NCI-H345 treated with DMSO at 0.1 percent for 48 hours (cell line): ENCODE results near the gene SEPTIN5.
"Not testable (repeated sequence)": the region's sequence is repeated elsewhere in the genome, so short reads cannot be mapped to it uniquely, and the experiment has no call there.

Source experiments
- DNase-seq: peaks from one replicate; lab custom pipeline; 2025; ENCODE audit not compliant: unreplicated experiment; lab: John Stamatoyannopoulos, UW

Gene SEPTIN5

DNA sequence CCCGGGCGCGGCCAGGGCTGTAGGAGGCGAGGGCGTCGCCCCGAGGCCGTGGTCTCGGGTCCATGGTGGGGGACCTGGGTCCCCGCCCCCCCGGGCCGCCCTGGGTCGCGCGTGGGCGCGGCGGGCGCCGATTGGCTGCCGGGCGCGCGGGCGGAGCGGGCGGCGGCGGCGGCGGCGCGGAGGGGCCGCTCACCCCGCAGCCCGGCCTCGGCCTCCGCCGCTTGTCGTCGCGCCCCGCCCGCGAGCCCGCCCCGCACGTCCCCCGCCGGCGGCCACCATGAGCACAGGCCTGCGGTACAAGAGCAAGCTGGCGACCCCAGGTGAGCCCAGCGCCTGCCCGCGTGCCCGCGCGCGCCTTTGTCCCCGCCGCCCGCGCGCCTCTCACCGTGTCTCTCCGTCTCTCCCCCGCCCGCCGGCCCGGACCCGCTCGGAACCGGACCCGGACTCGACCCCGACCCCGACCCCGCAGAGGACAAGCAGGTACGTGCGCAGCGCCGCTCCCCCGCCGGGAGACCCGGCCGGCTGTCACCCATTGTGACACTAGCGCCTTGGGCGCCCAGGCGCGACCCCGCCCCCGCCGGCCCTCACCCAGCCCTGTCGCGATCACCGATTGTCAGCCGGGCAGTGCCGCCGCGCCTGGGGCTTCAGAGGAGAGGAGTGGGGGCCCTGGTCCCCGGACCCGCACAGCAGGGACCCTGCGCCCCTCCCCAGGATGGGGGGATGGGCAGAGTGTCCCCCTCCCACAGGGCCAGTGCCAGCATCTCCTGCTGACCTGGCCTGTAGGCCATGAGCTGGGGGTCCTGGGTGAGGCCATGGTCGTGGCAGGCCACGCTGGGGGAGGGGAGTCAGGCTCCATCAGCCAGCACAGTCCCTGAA lies at the start of gene SEPTIN5:
Gene SEPTIN5, plus strand, starts transcription at position 192 of the 876 bp plus-strand sequence. Its CDS starts 86 bp downstream, at position 278.
- DNase-seq: no peak

DNA sequence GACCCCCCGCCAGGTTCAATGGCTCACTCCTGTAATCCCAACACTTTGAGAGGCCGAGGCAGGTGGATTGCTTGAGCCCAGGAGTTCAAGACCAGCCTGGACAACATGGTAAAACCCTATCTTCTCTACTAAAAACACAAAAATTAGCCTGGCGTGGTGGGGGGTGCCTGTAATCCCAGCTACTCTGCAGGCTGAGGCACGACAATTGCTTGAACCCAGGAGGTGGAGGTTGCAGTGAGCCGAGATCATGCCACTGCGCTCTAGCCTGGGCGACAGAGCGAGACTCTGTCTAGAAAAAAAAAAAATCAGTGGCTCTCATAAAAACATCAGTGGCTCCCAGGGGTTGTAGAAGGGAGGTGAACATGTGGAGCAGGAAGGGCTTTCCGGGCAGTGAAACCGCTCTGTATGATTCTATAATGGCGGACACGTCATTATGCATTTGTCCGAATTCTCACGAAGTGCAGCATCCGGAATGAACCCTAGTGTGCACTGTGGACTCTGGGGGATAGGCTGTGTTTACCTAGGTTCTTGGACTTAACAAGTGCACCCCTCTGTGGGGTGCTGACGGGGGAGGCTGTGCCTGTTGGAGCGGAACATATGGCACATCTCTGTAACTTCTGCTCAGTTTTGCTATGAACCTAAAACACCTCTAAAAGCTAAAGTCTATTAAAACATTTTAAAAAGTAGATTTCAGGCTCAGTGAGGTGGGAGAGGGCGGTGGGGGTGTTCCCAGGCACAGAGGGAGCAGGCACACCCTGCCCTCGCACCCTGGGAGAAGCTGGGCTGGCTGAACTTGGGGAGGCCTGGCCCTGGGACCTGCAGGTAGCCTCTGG lies 49.1 kb upstream of the SEPTIN5 start:
- no peak for DNase-seq

DNA sequence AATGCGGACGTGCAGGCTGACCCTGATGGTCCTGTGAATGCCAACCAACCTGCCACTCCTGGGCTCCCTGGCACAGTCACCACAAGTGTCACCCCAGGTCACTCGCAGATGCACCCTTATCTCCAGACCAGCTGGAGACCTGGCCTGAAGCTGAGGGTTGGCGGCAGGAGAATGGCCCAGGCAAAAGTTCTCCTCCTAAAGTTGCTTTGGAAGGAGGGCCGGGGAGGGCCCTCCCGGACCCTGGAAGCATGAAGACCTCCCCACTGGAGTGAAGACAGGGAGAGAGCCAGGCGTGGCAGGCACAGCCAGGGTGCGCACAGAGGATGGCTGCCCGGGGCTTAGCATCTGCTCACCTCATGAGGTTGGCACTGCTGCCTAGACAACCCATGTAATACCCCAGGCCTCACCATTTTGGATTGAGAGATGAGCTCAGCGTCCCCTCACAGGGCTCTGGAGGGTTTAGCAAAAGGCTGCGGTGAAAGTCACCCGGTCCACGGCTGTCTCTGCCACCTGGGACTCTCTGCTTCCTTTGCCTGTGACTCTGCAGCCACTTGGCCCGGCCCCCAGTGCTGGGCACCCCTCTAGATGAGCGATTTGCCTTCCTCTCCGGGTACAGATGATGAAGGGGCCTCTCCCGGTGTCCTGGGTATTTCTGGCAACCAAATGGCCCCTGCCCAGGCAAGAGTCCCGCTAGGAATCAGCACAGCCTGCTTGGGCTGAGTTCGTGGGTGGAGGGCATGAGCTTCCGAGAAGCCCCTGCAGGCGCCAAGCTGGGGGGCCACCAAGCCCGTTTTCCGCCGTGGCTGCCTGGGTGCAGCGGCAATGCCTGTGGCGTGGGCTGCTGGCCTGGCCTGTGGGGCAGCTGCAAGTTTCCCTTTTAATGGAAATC lies 48.3 kb upstream of the SEPTIN5 start:
- no peak for DNase-seq

DNA sequence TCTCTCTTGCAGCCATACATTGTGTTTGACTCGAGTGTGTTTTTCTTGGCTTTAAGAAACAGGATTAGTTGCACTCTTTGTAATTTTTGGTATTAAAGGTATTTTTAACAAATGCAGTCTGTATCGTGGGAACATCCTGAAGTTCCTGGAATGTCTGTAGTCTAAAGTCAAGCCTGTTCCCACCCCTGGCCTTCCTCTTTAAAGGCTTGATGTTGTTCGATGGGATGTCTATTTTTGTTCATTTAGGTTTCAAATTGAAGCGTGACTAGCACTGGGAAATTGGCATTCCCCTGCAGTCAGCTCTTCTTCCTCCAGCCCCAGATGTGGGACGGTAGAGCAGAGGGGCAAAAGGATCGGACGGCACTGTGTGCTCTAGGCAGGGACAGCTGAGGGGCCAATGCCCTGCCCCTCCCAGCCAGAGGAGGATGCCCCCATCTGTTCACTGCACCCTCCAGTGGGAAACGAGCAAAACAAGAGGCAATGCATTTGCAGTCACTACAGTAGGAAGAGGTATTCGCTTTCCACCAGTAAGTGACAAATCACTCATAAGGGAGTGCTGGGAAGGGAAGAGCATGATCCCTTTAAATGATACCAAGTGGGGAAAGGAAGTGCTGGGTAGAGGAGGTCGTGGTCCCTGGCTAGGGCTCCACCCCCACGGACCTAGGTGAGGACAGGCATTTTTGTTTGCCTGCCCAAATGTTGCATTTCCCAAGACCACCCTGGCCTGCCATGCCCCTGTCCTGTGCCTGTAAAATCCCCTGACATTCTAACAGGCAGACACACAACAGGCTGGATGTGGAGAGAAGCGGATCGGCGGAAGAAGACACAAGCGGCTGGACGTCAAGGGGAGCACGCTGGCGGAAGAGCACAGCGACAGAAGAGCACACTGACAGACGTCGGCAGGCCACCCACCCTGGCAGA lies 47.4 kb upstream of the SEPTIN5 start:
- DNase-seq: no peak

DNA sequence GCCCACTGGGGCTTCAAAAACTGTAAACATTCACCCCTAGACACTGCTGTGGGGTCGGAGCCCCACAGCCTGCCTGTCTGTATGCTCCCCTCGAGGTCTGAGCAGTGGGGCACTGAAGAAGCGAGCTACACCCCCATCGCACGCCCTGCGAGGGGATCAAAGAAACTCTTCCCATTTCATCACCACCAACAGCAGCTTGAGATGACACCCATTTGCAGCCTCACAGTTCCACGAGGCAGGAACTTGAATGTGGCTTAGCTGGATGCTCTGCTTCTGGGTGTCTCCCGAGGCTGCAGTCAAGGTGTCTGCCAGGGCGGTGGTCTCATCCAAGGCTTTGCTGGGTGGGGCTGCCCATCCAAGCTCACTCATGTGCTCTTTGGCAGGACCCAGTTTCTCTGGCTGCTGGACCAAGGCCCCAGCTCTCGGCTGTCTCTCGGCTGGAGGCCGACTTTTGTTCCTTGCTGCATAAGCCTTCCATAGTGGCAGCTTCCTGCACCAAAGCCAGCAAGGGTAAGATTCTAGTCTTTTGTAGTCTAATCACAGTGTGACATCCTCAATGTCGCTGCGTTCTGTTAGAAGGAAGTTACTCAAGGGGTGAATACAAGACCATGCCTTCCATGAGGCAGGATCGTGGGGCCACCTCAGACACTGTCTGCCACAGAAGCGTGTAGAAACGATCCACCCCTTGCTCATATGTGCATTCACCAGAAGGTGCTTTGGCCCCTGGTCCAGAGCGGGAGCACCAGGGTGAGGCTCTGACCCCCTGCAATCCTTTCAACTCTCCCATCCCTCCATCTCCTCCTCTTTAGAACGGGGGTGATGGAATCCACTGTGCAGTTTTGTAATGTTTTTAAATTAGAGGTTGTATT lies 46.2 kb upstream of the SEPTIN5 start:
- DNase-seq: no peak

DNA sequence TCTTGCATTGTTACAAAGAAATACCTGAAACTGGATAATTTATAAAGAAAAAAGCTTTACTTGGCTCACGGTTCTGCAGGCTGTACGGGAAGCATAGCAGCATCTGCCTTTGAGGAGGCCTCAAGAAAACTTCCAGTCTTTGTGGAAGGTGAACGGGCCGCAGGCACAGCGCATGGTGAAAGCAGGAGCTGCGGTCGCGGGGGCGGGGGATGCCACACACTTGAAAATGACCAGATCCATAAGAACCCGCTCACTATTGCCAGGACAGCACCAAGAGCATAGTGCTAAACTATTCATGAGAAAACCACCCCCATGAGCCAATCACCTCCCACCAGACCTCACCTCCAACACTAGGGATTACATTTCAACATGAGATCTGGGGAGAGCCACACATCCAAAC lies 45.6 kb upstream of the SEPTIN5 start:
- DNase-seq: no peak

DNA sequence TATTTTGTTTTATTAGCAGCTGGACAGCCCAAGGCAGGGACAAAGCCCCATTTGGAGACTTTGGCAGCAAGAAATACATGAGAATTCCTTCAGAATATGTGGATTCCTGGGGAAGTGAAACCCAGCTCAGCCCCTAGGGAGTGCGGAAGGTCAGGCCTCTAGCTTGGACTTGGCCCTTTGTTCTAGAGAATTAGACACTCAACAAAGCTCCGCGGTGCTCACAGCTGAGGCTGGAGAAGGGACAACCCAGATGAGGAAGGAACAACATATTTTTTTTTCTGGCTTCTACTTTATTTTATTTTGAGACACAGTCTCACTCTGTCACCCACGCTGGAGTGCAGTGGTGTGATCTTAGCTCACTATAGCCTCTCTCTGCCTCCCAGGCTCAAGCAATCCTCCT lies 44.7 kb upstream of the SEPTIN5 start:
- no peak for DNase-seq

DNA sequence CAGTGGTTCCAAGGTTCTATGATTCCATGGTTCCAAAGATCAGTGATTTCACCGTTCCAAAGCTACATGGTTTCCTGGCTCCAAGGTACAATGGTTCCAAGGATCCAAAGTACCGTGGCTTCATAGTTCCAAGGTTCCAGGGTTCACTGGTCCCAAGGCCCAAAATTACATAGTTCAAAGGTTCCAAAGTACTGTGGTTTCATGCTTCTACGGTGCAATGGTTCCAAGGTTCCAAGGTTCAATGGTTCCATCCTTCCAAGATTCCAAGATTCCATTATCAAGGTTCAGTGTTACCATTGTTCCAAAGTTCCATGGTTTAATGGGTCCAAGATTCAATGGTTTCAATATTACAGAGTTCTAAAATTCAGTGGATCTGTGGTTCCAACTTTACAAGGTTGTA lies 43.0 kb upstream of the SEPTIN5 start:
- no peak for DNase-seq

DNA sequence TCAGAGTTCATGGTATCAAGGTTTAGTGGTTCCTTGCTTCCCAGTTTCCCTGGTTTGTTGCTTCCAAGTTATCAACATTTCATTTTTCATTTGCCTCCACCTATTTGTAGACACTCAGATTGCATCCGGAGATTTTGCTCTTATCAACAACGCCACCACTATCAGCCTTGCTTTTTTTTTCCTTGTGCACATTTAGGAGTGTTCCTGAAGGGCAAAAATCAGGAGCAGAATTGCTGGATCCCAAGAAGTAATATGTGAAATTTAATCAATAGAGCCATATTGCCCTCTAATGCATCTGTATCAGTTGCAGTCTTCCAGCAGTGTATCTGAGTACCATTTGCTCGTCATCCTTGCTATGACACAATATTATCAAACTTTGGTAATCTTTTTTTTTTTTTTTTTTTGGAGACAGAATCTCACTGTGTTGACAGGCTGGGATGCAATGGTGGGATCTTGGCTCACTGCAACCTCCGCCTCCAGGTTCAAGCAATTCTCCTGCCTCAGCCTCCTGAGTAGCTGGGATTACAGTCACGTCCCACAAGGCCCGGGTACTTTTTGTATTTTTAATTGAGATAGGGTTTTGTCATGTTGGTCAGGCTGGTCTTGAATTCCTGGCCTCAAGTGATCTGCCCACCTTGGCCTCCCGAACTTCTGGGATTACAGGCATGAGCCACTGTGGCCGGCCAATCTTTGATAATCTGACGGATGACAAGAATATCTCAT lies 42.1 kb upstream of the SEPTIN5 start:
- DNase-seq: no peak

DNA sequence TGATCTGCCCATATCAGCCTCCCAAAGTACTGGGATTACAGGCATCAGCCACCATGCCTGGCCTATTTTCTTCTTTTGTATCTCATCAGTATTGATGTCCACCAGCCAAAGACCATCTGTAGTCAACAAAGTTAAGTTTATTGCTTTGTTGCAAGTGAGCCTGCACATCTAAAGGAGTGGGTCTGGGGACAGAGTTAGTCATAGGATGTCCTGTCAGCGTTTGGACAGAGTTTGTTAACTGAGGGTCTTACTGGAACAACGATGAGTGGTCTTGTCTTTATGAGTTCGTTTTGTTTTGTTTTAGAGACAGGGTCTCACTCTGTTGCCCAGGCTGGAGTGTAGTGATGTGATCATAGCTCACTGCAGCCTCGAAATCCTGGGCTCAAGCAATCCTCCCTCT lies 40.6 kb upstream of the SEPTIN5 start:
- DNase-seq: no peak

DNA sequence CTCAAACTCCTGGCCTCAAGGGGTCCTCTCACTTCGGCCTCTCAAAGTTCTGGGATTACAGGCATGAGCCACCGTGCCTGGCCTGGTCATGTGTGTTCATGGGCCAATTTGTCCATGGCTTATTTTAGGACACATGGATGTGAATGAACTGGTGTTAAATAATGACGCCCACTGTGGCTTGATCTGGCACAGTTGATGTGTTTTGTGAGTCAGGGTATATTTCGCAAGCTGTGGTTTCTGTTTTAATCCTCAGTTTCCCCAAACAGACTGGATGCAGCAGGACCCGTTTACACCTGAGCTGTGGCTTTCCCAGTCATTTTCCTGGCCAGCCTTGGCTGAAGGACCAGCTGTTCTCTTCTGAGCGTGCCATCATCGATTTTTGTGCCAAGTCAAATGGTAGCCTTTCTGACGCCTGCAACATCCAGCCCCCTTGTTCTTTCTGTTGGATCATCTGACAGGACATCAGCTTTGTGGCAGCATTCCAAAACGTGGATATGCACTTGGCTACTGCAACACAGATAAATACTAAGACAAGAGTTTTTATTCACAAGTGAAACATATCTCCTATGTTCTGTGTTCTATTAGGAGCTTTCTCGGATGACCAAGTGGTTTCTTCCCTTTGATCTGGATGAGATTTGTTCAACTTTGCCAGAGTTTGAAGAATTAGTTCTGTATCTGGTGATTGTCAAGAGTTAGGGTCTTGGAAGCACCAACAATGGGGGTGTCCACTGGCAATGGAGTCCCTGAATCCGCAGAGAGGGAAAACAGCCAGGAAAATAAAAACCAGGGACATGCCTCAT lies 40.0 kb upstream of the SEPTIN5 start:
- DNase-seq: no peak

DNA sequence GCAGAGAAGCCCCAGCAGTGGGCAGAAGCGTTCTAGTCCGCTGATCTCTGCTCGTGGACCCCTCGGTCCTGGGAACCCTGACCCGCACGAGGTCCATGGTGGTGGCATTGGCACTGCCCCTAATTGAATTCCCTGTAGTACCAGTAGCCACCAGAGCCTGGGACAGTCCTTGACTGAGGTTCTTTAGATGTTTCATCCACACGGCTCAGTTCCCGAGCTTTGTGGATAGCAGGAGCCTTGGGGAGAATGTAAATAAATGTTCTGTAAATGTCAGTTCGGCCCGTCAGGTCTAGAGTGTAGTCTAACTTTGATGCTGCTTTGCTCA lies 39.4 kb upstream of the SEPTIN5 start:
- no peak for DNase-seq

DNA sequence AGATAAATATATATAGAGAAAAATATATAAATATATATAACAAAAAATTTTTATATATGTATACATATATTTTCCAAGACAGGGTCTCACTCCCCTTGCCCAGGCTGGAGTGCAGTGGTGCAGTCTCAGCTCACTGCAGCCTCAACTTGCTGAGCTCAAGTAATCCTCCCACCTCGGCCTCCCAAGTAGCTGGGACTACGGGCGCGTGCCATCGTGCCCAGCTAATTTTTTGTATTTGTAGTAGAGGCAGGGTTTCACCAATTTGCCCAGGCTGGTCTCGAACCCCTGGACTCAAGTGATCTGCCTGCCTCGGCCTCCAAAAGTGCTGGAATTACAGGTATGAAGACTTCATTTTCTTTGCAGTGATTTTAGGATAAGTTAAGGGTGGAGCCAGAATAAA lies 38.9 kb upstream of the SEPTIN5 start:
- no peak for DNase-seq

DNA sequence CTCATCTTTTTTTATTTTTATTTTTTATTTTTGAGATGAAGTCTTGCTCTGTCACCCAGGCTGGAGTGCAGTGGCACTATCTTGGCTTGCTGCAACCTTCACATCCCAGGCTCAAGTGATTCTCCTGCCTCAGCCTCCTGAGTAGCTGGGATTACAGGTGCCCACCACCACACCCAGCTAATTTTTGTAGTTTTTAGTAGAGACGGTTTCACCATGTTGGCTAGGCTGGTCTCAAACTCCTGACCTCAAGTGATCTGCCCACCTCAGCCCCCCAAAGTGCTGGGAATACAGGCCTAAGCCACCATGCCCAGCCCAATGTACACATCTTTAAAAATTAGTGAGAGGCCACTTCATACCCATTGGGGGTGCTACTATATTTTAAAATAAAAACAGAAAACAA lies 37.9 kb upstream of the SEPTIN5 start:
- DNase-seq: not testable (repeated sequence)

DNA sequence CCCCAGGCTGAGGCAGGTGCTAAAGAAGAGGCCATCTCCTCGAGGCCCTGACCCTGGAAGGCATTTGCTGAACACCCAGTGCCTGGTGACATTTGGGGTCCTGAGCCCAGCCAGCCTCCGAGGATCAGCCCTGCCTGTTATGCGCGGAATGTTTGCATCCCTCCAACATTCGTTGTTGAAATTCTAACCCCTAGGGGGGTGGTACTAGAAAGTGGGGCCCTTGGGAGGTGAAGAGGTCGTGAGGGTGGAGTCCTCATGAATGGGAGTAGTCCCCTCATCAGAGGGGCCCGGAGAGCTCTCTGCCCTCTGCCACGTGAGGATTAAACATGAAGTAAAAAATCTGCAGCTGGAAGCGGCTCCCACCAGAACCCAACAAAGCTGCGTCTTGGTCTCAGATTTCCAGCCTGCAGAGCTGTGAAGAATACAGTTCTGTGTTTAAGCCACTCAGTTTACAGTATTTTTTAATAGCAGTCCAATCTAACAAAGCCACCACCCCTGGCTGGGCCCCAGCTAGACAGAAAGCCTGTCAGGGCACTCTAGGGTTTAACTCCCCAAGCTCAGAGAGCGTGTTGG lies 35.3 kb upstream of the SEPTIN5 start:
- no peak for DNase-seq

DNA sequence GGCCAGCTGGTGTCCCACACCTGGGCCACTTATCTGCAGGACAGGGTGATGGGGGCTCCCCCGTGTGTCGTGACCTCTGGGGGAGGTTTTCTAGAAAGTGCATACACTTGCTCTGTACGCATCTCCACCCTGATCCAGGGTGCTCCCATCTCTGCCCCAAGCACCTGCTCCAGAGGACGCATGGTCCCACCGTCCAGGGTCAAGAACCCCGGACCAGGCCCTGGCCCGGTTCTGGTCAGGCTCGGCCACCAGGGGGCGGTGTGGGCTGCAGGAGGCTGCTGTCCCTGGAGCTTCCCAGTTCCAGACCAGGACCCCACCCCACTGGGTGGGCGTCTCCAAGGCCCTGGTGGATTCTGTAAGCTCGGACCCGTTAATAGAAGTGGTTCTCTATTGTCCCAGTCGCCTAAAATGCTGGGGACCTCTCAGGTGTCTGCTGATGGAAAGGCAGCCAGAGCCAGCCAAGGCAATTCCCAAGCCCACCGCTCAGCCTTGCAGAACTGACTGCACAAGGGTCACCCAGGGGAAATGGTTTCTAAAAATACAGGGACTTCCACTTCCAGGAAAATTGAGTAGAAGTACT lies 34.7 kb upstream of the SEPTIN5 start:
- no peak for DNase-seq

DNA sequence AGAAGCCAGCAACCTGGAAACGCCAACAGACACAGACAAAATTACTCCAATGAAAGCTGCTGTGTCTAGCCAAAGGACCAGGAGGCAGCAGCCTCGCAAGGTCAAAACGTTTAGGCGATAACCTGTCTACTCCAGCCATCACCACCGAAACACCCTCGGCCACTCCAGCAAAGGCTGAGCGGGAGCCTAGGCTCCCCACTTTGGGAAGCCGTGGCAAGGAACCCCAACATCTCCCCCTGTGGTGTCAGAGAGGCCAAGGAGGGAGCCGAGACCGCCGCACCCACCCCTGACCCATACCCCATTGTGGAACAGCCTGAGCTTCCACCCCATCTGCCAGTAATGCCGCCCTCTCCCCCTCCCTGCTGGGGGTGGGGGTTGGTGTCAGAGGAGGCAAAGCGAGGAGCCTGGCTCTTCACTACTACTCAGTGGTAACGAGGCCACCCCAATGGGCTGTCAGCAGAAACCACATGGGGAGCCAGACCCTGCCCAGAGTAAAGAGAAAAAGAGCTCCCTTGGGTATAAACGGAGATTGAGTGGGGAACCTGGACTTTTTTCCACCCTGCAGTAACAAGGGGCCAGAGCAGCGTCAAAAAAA lies 33.9 kb upstream of the SEPTIN5 start:
- no peak for DNase-seq
